SU-DHL-6 (cell line): ENCODE data around the gene ZDHHC6.
A peak's percentile ranks its signal among the peaks of the same experiment; 100 is the strongest.

Experiments used
- H2AFZ ChIP-seq: fragments of 200-600 bp; sonication (generic); 2 replicates; pipeline ENCODE4 v1.6.1; 2014; ENCODE audit warnings: low read depth, mild to moderate bottlenecking, moderate library complexity, mixed read lengths, antibody characterized with exemption, low read length; ENCODE audit not compliant: severe bottlenecking
- H3F3A ChIP-seq: fragments of 200-600 bp; shearing (Covaris generic); 2 replicates; pipeline ENCODE4 v1.6.0; 2016; ENCODE audit warnings: antibody characterized with exemption, mild to moderate bottlenecking; ENCODE audit not compliant: insufficient read depth
- H3K27ac ChIP-seq: fragments of 200-600 bp; sonication (generic); 2 replicates; pipeline ENCODE4 v1.5.1; 2016; ENCODE audit warnings: low read depth, mild to moderate bottlenecking, low read length, moderate library complexity, mixed read lengths
- H3K27me3 ChIP-seq: fragments of 200-600 bp; sonication (generic), shearing (Covaris generic); 2 replicates; pipeline ENCODE4 v1.6.0; 2014; ENCODE audit warnings: mild to moderate bottlenecking, low read length
- H3K36me3 ChIP-seq: fragments of 200-600 bp; sonication (generic); 2 replicates; pipeline ENCODE4 v1.6.1; 2014; ENCODE audit warnings: mild to moderate bottlenecking, low read length, mixed read lengths
- H3K4me2 ChIP-seq: fragments of 300-600, 200-600 bp; shearing (Covaris generic), sonication (generic); 2 replicates; pipeline ENCODE4 v1.6.0; 2014; ENCODE audit warnings: low read length, low read depth, mild to moderate bottlenecking; ENCODE audit not compliant: poor library complexity, severe bottlenecking
- H3K4me3 ChIP-seq: fragments of 200-600 bp; sonication (generic); 2 replicates; pipeline ENCODE4 v1.5.1; 2014; ENCODE audit warnings: antibody characterized with exemption, low read length, mild to moderate bottlenecking, mixed read lengths; ENCODE audit not compliant: insufficient read depth, poor library complexity, severe bottlenecking
- H3K79me2 ChIP-seq: fragments of 200-600 bp; sonication (generic); 2 replicates; pipeline ENCODE4 v1.6.1; 2014; ENCODE audit warnings: mild to moderate bottlenecking, low read length, moderate library complexity; ENCODE audit not compliant: insufficient read depth
- H3K9ac ChIP-seq: fragments of 200-600 bp; sonication (generic); 2 replicates; pipeline ENCODE4 v1.7.0; 2014; ENCODE audit warnings: mild to moderate bottlenecking, low read length
- H3K9me2 ChIP-seq: fragments of 200-600 bp; sonication (generic); replicated peaks from 2 replicates; pipeline ENCODE4 v1.6.1; 2014; ENCODE audit warnings: low read length; ENCODE audit not compliant: insufficient read depth
- H3K9me3 ChIP-seq: fragments of 200-600 bp; sonication (generic); 2 replicates; pipeline ENCODE4 v1.6.1; 2014; ENCODE audit warnings: low read length, mixed read lengths; ENCODE audit not compliant: insufficient read depth
- H4K20me1 ChIP-seq: fragments of 200-600 bp; sonication (generic); 2 replicates; pipeline ENCODE4 v1.6.1; 2014; ENCODE audit warnings: low read depth, mild to moderate bottlenecking, antibody characterized with exemption, low read length, moderate library complexity, mixed read lengths
- CTCF ChIP-seq: fragments of 200-600 bp; sonication (generic); IDR thresholded peaks from one replicate; pipeline ENCODE4 v1.5.1; 2017; ENCODE audit warnings: antibody characterized with exemption, mild to moderate bottlenecking, low read length, moderate library complexity; ENCODE audit not compliant: insufficient read depth, poor library complexity, severe bottlenecking
- EZH2phosphoT487 ChIP-seq: fragments of 200-600 bp; sonication (generic), shearing (Covaris generic); conservative IDR thresholded peaks from 2 replicates; pipeline ENCODE4 v1.6.1; 2018; ENCODE audit warnings: mild to moderate bottlenecking, antibody characterized with exemption, low read length, moderate library complexity, mixed read lengths

The ZDHHC6 gene

GRCh38 chr10:112446855-112447619, at the start of gene ZDHHC6, which contains the start of gene VTI1A:
Gene ZDHHC6 (minus strand): TSS chr10:112446914. CDS start chr10:112445436, 1,478 bp downstream.
Gene VTI1A (plus strand): TSS chr10:112447215. CDS start chr10:112447374, 159 bp downstream.
- TF ChIP-seq EZH2phosphoT487 (no peak), CTCF (no peak)
- no peaks in the 10 kb centered on the region for H4K20me1 ChIP-seq
- no peaks in the 10 kb centered on the region for H3K9me2 ChIP-seq
- H3F3A ChIP-seq: 0 out of 2 replicates have a peak, but pooled peaks cover 3% of the 10 kb centered on the region
- no peaks in the 10 kb centered on the region for H3K9me3 ChIP-seq
- H3K36me3 ChIP-seq: peaks cover 19% of the 10 kb centered on the region; the same call in 1 of the 2 replicates
- peak within 1 kb of the TSS; percentile 72 for H3K27ac ChIP-seq
- H3K79me2 ChIP-seq: peaks cover 76% of the 10 kb centered on the region
- H3K4me2 ChIP-seq: peak within 1 kb of the TSS; percentile 69
- peak within 1 kb of the TSS; percentile 81 for H2AFZ ChIP-seq
- H3K27me3 ChIP-seq: no peaks in the 10 kb centered on the region
- H3K4me3 ChIP-seq: peak within 1 kb of the TSS; percentile 97
- peak within 1 kb of the TSS; percentile 96 for H3K9ac ChIP-seq

GRCh38 chr10:112492736-112493135, 46.0 kb upstream of the ZDHHC6 start:
- no peaks in the 10 kb centered on the region for H3K9me3 ChIP-seq
- H3K27ac ChIP-seq: no peak overlapping the region
- peaks cover 3% of the 10 kb centered on the region; the same call in 1 of the 2 replicates for H3K79me2 ChIP-seq
- no peaks in the 10 kb centered on the region for H3K9me2 ChIP-seq
- no peaks in the 10 kb centered on the region for H3K36me3 ChIP-seq
- TF ChIP-seq EZH2phosphoT487 (no peak), CTCF (no peak)
- no peaks in the 10 kb centered on the region for H4K20me1 ChIP-seq
- no peak overlapping the region for H3K4me2 ChIP-seq
- H2AFZ ChIP-seq: no peak overlapping the region
- H3K27me3 ChIP-seq: no peaks in the 10 kb centered on the region
- H3K9ac ChIP-seq: no peak overlapping the region
- H3K4me3 ChIP-seq: no peak overlapping the region
- no peaks in the 10 kb centered on the region for H3F3A ChIP-seq

GRCh38 chr10:112491144-112491543, 44.4 kb upstream of the ZDHHC6 start:
- no peaks in the 10 kb centered on the region for H3F3A ChIP-seq
- H3K79me2 ChIP-seq: peaks cover 3% of the 10 kb centered on the region; the same call in 1 of the 2 replicates
- H3K4me3 ChIP-seq: no peak overlapping the region
- no peak overlapping the region for H3K4me2 ChIP-seq
- H3K27ac ChIP-seq: no peak overlapping the region
- H4K20me1 ChIP-seq: no peaks in the 10 kb centered on the region
- H2AFZ ChIP-seq: no peak overlapping the region
- H3K9ac ChIP-seq: no peak overlapping the region
- no peaks in the 10 kb centered on the region for H3K27me3 ChIP-seq
- no peaks in the 10 kb centered on the region for H3K9me2 ChIP-seq
- TF ChIP-seq EZH2phosphoT487 (no peak), CTCF (no peak)
- H3K9me3 ChIP-seq: no peaks in the 10 kb centered on the region
- H3K36me3 ChIP-seq: no peaks in the 10 kb centered on the region
